HCT116 (cell line): ENCODE measurements around the gene BBS10. TPM values are rescaled to one million over a fixed set of nuclear protein-coding genes. Genes with fewer than 3 reads are reported as not detected.

Source experiments
- ATAC-seq: fragments of 200-7000 bp; cut with Tn5 transposase; 2 replicates; pipeline ENCODE4 v1.9.1; 2020; ENCODE audit warnings: mild to moderate bottlenecking, moderate library complexity
- Bru-seq: library from RNA; stranded (reverse); fragments of 400-500 nt; gene quantifications from one replicate; lab custom pipeline; 2021; lab: Mats Ljungman, UMichigan
- BruChase-seq, 2 experiments: library from RNA; stranded (reverse); fragments of 400-500 nt; gene quantifications; one replicate each; lab custom pipeline; 2021; lab: Mats Ljungman, UMichigan
- BruUV-seq: library from RNA; stranded (reverse); fragments of 400-500 nt; replicated peaks from 2 replicates; lab custom pipeline; 2021; lab: Mats Ljungman, UMichigan
- CTCF ChIA-PET: fragments of 300-600 bp; sonication (Branson Sonifier 250); formaldehyde crosslinking; loops from one replicate; lab custom pipeline; 2021; ENCODE audit warnings: antibody characterized with exemption; lab: Charles Lee
- POLR2A ChIA-PET: fragments of 300-600, 350-600 bp; sonication (Branson Sonifier 250); formaldehyde crosslinking; loops from one replicate; lab custom pipeline; 2021; ENCODE audit warnings: antibody characterized with exemption; lab: Charles Lee
- RAD21 ChIA-PET, 2 experiments: fragments of 300-600 bp; sonication (Branson Sonifier 250); formaldehyde crosslinking; loops; one replicate each; lab custom pipeline; 2023; ENCODE audit warnings: low total read pairs in 2 of 2; ENCODE audit not compliant: uncharacterized antibody in 2 of 2, unreplicated experiment in 2 of 2, low non-redundant PET in 1 of 2; lab: Charles Lee
- DNase-seq: peaks from one replicate; pipeline ENCODE4 v3.0.0-alpha.2; 2010; ENCODE audit warnings: low read depth, low spot score
- H2AFZ ChIP-seq: fragments of 200-600 bp; shearing (Covaris generic), sonication (generic); 2 replicates; pipeline ENCODE4 v1.6.1; 2017; ENCODE audit warnings: low read depth, mixed run types, mixed read lengths, antibody characterized with exemption, low read length; ENCODE audit not compliant: poor library complexity, severe bottlenecking
- H3K27ac ChIP-seq: 2 replicates; pipeline ENCODE4 v1.5.1; 2012; ENCODE audit warnings: low read depth, low read length
- H3K27me3 ChIP-seq: fragments of 200-600 bp; sonication (generic); 2 replicates; pipeline ENCODE4 v1.6.1; 2016; ENCODE audit warnings: mixed run types, low read length, mixed read lengths; ENCODE audit not compliant: insufficient read depth
- H3K36me3 ChIP-seq, 2 experiments: fragments of 200-500 bp in 1 of 2; fragments of 200-600 bp in 1 of 2; sonication (Bioruptor generic) in 1 of 2; sonication (generic) in 1 of 2; 2 replicates each; pipeline versions ENCODE4 v1.5.1 to v1.6.1; 2014 to 2016; ENCODE audit warnings: low read length in 2 of 2, inconsistent platforms in 1 of 2, mixed read lengths in 1 of 2, mixed run types in 1 of 2; ENCODE audit not compliant: insufficient read depth in 2 of 2, control insufficient read depth in 1 of 2
- H3K4me1 ChIP-seq, 2 experiments: fragments of 200-600 bp in 1 of 2; sonication (generic) in 1 of 2; 2 replicates each; pipeline versions ENCODE4 v1.5.1 to v1.6.1; 2012 to 2017; ENCODE audit warnings: low read length in 2 of 2, inconsistent platforms in 1 of 2, mild to moderate bottlenecking in 1 of 2, mixed read lengths in 1 of 2, mixed run types in 1 of 2, moderate library complexity in 1 of 2; ENCODE audit not compliant: insufficient read depth in 2 of 2, control insufficient read depth in 1 of 2
- H3K4me2 ChIP-seq: fragments of 200-600 bp; sonication (generic); 2 replicates; pipeline ENCODE4 v1.6.1; 2017; ENCODE audit warnings: mixed run types, low read length, mixed read lengths
- H3K4me3 ChIP-seq, 2 experiments: fragments of 200-600 bp in 1 of 2; sonication (generic) in 1 of 2; replicated peaks in 1 of 2; 2 replicates each; pipeline ENCODE4 v1.5.1; 2011 to 2016; ENCODE audit warnings: low read length in 2 of 2, control low read depth in 1 of 2, low read depth in 1 of 2, mild to moderate bottlenecking in 1 of 2, mixed read lengths in 1 of 2, mixed run types in 1 of 2
- H3K79me2 ChIP-seq: fragments of 200-600 bp; sonication (generic); 2 replicates; pipeline ENCODE4 v1.6.1; 2017; ENCODE audit warnings: mild to moderate bottlenecking, mixed run types, low read length, moderate library complexity, mixed read lengths; ENCODE audit not compliant: insufficient read depth
- H3K9ac ChIP-seq: fragments of 200-600 bp; sonication (generic); 2 replicates; pipeline ENCODE4 v1.6.1; 2016; ENCODE audit warnings: low read length, mixed read lengths
- H3K9me2 ChIP-seq: fragments of 200-600 bp; sonication (generic), shearing (Covaris generic); 2 replicates; pipeline ENCODE4 v1.6.1; 2017; ENCODE audit warnings: mixed run types, mild to moderate bottlenecking, moderate library complexity; ENCODE audit not compliant: insufficient read depth
- H3K9me3 ChIP-seq, 2 experiments: fragments of 200-500 bp in 1 of 2; fragments of 200-600 bp in 1 of 2; sonication (Bioruptor generic) in 1 of 2; sonication (generic) in 1 of 2; 2 replicates each; pipeline ENCODE4 v1.6.1; 2014 to 2017; ENCODE audit warnings: low read length in 2 of 2, mixed read lengths in 2 of 2, inconsistent platforms in 1 of 2, low read depth in 1 of 2, mild to moderate bottlenecking in 1 of 2, mixed run types in 1 of 2, moderate library complexity in 1 of 2; ENCODE audit not compliant: control insufficient read depth in 1 of 2, insufficient read depth in 1 of 2
- H4K20me1 ChIP-seq: fragments of 200-600 bp; sonication (generic), shearing (Covaris generic); 2 replicates; pipeline ENCODE4 v1.6.1; 2017; ENCODE audit warnings: mixed run types, mild to moderate bottlenecking, moderate library complexity; ENCODE audit not compliant: insufficient read depth
- CBX3 ChIP-seq: IDR thresholded peaks from 2 replicates; pipeline ENCODE4 v1.6.1; 2012; ENCODE audit warnings: low read depth
- EGR1 ChIP-seq: IDR thresholded peaks from 2 replicates; pipeline ENCODE4 v1.6.1; 2012; ENCODE audit warnings: low read depth
- ELF1 ChIP-seq: IDR thresholded peaks from 2 replicates; pipeline ENCODE4 v1.6.1; 2012; ENCODE audit warnings: low read depth, borderline replicate concordance
- EZH2 ChIP-seq: fragments of 200-600 bp; sonication (generic); IDR thresholded peaks from 2 replicates; pipeline ENCODE4 v1.6.1; 2017; ENCODE audit warnings: antibody characterized with exemption, mixed run types
- FOSL1 ChIP-seq: IDR thresholded peaks from 2 replicates; pipeline ENCODE4 v1.6.1; 2012; ENCODE audit warnings: low read depth
- JUND ChIP-seq: IDR thresholded peaks from 2 replicates; pipeline ENCODE4 v1.6.1; 2012
- POLR2A ChIP-seq: IDR thresholded peaks from 2 replicates; pipeline ENCODE4 v1.7.0; 2011; ENCODE audit warnings: borderline replicate concordance; ENCODE audit not compliant: insufficient read depth, insufficient read length; ENCODE audit errors: extremely low read depth
- POLR2AphosphoS5 ChIP-seq: IDR thresholded peaks from 2 replicates; pipeline ENCODE4 v1.6.1; 2011; ENCODE audit warnings: mild to moderate bottlenecking, low read depth, low read length, moderate library complexity
- RAD21 ChIP-seq: IDR thresholded peaks from 2 replicates; pipeline ENCODE4 v1.6.1; 2012; ENCODE audit warnings: low read depth, mild to moderate bottlenecking
- SP1 ChIP-seq: IDR thresholded peaks from 2 replicates; pipeline ENCODE4 v1.6.1; 2012; ENCODE audit warnings: low read depth
- SRF ChIP-seq: IDR thresholded peaks from 2 replicates; pipeline ENCODE4 v1.6.1; 2012; ENCODE audit warnings: low read depth
- TCF7L2 ChIP-seq: IDR thresholded peaks from 2 replicates; pipeline ENCODE4 v1.7.0; 2011; ENCODE audit warnings: borderline replicate concordance, inconsistent platforms; ENCODE audit not compliant: insufficient read depth, insufficient read length; ENCODE audit errors: extremely low read depth
- YY1 ChIP-seq: IDR thresholded peaks from 2 replicates; pipeline ENCODE4 v1.6.1; 2011; ENCODE audit warnings: low read length, low read depth, moderate library complexity, mild to moderate bottlenecking; ENCODE audit not compliant: insufficient replicate concordance; ENCODE audit errors: extremely low read depth
- ZFX ChIP-seq: fragments of 450-650 bp; IDR thresholded peaks from 2 replicates; pipeline ENCODE4 v1.6.1; 2017
- ZNF274 ChIP-seq: fragments of 200-500 bp; sonication (Bioruptor generic); IDR thresholded peaks from 2 replicates; pipeline ENCODE4 v1.6.1; 2014; ENCODE audit warnings: mild to moderate bottlenecking, low read depth, low read length, inconsistent platforms
- intact Hi-C: fragments of 100-400 bp; cut with micrococcal nuclease; formaldehyde crosslinking; loops from 2 replicates; pipeline ENCODE4 v1.10.0; 2022
- long read RNA-seq: library from polyadenylated mRNA; unstranded; transcript quantifications from one replicate; pipeline ENCODE4 v2.0.0, GENCODE V29; 2021; ENCODE audit not compliant: unreplicated experiment
- polyA plus RNA-seq: library from polyadenylated mRNA; unstranded; fragments of >200 nt; gene quantifications from 2 replicates; pipeline ENCODE4 v1.2.1, GENCODE V29; 2012; ENCODE audit warnings: missing spikeins
- total RNA-seq: library from RNA; stranded (reverse); gene quantifications from one replicate; pipeline ENCODE4 v1.2.1, GENCODE V29; 2021; ENCODE audit not compliant: unreplicated experiment
- TF ChIP-seq, protein P1 (sequence below), 3 experiments: fragments of 200-600 bp in 1 of 3; sonication (generic) in 1 of 3; IDR thresholded peaks in 2 of 3; conservative IDR thresholded peaks in 1 of 3; 2 replicates each; pipeline ENCODE4 v1.5.1; 2012 to 2017; ENCODE audit warnings: low read depth in 2 of 3, low read length in 2 of 3, antibody characterized with exemption in 1 of 3, borderline replicate concordance in 1 of 3, control low read depth in 1 of 3, mild to moderate bottlenecking in 1 of 3, mixed read lengths in 1 of 3, mixed run types in 1 of 3, moderate library complexity in 1 of 3; ENCODE audit not compliant: insufficient read depth in 1 of 3
- TF ChIP-seq, protein P2 (sequence below): IDR thresholded peaks from 2 replicates; pipeline ENCODE4 v1.6.1; 2012
- TF ChIP-seq, protein P3 (sequence below): IDR thresholded peaks from 2 replicates; pipeline ENCODE4 v1.6.1; 2012; ENCODE audit warnings: low read depth
- TF ChIP-seq, protein P4 (sequence below): IDR thresholded peaks from 2 replicates; pipeline ENCODE4 v1.6.1; 2012

Gene BBS10
- 27.1 TPM for total RNA-seq
- polyA plus RNA-seq, result 7.5 and 12.6 TPM in 2 replicates
- percentile 99 among the genes with signal in this experiment for Bru-seq, nascent RNA
- percentile 95 among the genes with signal in this experiment for BruChase-seq, experiment 1, labeled RNA remaining after a 6-hour chase
- percentile 100 among the genes with signal in this experiment for BruChase-seq, experiment 2, labeled RNA remaining after a 2-hour chase
- long read RNA-seq, transcript BBS10-201 (2 exons, 3,595 nt), result major isoform, 33 of 52 reads
- long read RNA-seq, partial matches to known transcripts, result 0 of 52 reads
- long read RNA-seq, other reads (novel, unspliced or antisense), result 19 of 52 reads

DNA sequence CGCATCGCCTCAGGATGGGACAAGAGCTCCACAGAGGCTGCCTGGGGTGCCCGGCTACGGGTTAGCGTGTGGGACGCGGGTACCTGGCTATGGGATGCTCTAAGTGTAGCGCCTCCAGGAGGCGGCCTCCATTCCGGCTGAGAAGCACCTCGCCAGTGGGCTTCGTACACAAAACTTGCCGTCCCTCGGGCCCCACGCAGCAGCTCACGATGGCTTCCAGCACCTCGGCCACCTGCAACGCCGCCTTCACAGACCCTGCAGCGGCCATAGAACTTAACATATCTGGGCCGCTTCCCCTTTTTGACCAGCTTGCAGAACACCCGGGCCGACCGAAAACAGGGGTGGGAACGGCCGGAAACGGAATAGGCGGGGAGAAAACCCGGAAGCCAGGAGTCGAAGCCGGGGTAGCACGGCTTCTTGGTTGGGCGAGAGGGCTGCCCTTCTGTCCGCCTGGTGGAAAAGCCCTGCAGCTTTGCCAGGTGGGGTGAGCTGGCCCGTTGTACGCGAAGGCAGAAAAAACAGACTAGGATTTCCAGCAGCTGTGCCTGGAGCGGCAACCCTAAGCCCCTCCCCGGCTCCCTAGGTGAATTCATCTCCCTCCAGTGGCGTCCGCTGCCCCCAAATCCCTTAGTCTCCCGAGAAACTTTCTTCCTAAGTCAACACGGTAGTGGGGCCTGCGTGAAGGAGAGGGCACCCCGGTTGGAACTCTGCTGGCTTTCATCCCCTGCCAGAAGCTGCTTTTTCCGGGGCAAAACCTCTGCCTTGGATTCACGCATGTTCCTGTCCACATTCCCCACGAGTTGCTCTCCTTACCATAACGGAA lies at the start of gene BBS10:
Gene BBS10, minus strand, starts transcription at position 337 of the 823 bp plus-strand sequence. Its CDS starts 57 bp downstream, at position 280.
- DNase-seq, result peak; percentile 83
- Histone ChIP-seq H4K20me1 (no peaks in the 10 kb centered on the region), H3K9me2 (no peaks in the 10 kb centered on the region), H3K4me3 (peak within 1 kb of the TSS; percentile 77 to 88), H3K36me3 (no peaks in the 10 kb centered on the region), H2AFZ (no peak within 1 kb of the TSS), H3K27me3 (no peaks in the 10 kb centered on the region), H3K9me3 (no peaks in the 10 kb centered on the region), H3K79me2 (peaks cover 48% of the 10 kb centered on the region), H3K4me1 (peaks cover 23 to 48% of the 10 kb centered on the region in 2 experiments; a peak in 3 of 4 replicates), H3K27ac (peak within 1 kb of the TSS; percentile 86), H3K9ac (peak within 1 kb of the TSS; percentile 74), H3K4me2 (peak within 1 kb of the TSS; percentile 82)
- peak; percentile 91 for ATAC-seq
- TSS peak; percentile 94 for BruUV-seq
- ChIA-PET CTCF (interaction anchor here (0.7 kb wide), 1 partner anchor 93 kb away, joined by 3 read pairs; no protein-coding TSS in a partner anchor), RAD21 (no interaction called here), POLR2A (interaction anchor here (0.9 to 1.7 kb wide), 8 partner anchors 9 to 725 kb away, joined by 3 to 6 read pairs (median 4); no protein-coding TSS in a partner anchor)
- intact Hi-C loops, result loop anchor here (1.0 to 10.0 kb wide), 11 partner anchors 107 to 1016 kb away; partner anchors contain the start of genes CAPS2, GLIPR1L1, GLIPR1L2 and KRR1
- TF ChIP-seq JUND (no peak), SP1 (peak; percentile 58), POLR2AphosphoS5 (peak; percentile 85), ZNF274 (no peak), EGR1 (no peak), YY1 (peak; percentile 68), ELF1 (peak; percentile 87), EZH2 (no peak), RAD21 (peak; percentile 44), CBX3 (no peak; the same call in 1 of the 2 replicates), FOSL1 (no peak), SRF (no peak), POLR2A (peak; percentile 5), TCF7L2 (no peak), ZFX (peak; percentile 42)
- TF ChIP-seq, protein P1, sequence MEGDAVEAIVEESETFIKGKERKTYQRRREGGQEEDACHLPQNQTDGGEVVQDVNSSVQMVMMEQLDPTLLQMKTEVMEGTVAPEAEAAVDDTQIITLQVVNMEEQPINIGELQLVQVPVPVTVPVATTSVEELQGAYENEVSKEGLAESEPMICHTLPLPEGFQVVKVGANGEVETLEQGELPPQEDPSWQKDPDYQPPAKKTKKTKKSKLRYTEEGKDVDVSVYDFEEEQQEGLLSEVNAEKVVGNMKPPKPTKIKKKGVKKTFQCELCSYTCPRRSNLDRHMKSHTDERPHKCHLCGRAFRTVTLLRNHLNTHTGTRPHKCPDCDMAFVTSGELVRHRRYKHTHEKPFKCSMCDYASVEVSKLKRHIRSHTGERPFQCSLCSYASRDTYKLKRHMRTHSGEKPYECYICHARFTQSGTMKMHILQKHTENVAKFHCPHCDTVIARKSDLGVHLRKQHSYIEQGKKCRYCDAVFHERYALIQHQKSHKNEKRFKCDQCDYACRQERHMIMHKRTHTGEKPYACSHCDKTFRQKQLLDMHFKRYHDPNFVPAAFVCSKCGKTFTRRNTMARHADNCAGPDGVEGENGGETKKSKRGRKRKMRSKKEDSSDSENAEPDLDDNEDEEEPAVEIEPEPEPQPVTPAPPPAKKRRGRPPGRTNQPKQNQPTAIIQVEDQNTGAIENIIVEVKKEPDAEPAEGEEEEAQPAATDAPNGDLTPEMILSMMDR (IDR thresholded peaks at IDR 0.05 in 2 of 3, conservative IDR thresholded peaks at IDR 0.05 in 1 of 3; ENCODE audit: borderline replicate concordance in 1 of 3, insufficient read depth in 1 of 3, low read depth in 2 of 3, low read length in 2 of 3), result peak; percentile 33 to 63 (median 49); a peak in 4 of 6 replicates
- TF ChIP-seq, protein P2, sequence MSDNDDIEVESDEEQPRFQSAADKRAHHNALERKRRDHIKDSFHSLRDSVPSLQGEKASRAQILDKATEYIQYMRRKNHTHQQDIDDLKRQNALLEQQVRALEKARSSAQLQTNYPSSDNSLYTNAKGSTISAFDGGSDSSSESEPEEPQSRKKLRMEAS, result peak; percentile 30; the same call in 1 of the 2 replicates
- TF ChIP-seq, protein P3, sequence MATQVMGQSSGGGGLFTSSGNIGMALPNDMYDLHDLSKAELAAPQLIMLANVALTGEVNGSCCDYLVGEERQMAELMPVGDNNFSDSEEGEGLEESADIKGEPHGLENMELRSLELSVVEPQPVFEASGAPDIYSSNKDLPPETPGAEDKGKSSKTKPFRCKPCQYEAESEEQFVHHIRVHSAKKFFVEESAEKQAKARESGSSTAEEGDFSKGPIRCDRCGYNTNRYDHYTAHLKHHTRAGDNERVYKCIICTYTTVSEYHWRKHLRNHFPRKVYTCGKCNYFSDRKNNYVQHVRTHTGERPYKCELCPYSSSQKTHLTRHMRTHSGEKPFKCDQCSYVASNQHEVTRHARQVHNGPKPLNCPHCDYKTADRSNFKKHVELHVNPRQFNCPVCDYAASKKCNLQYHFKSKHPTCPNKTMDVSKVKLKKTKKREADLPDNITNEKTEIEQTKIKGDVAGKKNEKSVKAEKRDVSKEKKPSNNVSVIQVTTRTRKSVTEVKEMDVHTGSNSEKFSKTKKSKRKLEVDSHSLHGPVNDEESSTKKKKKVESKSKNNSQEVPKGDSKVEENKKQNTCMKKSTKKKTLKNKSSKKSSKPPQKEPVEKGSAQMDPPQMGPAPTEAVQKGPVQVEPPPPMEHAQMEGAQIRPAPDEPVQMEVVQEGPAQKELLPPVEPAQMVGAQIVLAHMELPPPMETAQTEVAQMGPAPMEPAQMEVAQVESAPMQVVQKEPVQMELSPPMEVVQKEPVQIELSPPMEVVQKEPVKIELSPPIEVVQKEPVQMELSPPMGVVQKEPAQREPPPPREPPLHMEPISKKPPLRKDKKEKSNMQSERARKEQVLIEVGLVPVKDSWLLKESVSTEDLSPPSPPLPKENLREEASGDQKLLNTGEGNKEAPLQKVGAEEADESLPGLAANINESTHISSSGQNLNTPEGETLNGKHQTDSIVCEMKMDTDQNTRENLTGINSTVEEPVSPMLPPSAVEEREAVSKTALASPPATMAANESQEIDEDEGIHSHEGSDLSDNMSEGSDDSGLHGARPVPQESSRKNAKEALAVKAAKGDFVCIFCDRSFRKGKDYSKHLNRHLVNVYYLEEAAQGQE, result no peak
- TF ChIP-seq, protein P4, sequence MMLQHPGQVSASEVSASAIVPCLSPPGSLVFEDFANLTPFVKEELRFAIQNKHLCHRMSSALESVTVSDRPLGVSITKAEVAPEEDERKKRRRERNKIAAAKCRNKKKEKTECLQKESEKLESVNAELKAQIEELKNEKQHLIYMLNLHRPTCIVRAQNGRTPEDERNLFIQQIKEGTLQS, result no peak
